Memory B cell (primary cell): ENCODE results near the gene GGT1.
"Not testable (repeated sequence)": the region's sequence is repeated elsewhere in the genome, so short reads cannot be mapped to it uniquely, and the experiment has no call there.

Source experiments
- ATAC-seq: fragments of 150-1000 bp; cut with Tn5 transposase; 2 replicates; pipeline ENCODE4 v1.10.0; 2021; ENCODE audit warnings: low read depth, mild to moderate bottlenecking, moderate library complexity
- DNase-seq, 2 donors: peaks; one replicate each; pipeline ENCODE4 v3.0.0; 2022; ENCODE audit warnings: low spot score in 2 of 2
- H3K27ac Mint-ChIP-seq: one replicate; pipeline ENCODE4 v1.8.0; 2022; ENCODE audit warnings: mild to moderate bottlenecking, moderate library complexity, mixed read lengths
- H3K27me3 Mint-ChIP-seq: one replicate; pipeline ENCODE4 v1.8.0; 2022; ENCODE audit warnings: mixed read lengths
- H3K36me3 Mint-ChIP-seq: one replicate; pipeline ENCODE4 v1.8.0; 2022; ENCODE audit warnings: mild to moderate bottlenecking, mixed read lengths
- H3K4me1 Mint-ChIP-seq: one replicate; pipeline ENCODE4 v1.8.0; 2022; ENCODE audit warnings: mixed read lengths
- H3K4me3 Mint-ChIP-seq: one replicate; pipeline ENCODE4 v1.8.0; 2022; ENCODE audit warnings: mild to moderate bottlenecking, moderate library complexity, mixed read lengths
- H3K9me3 Mint-ChIP-seq: one replicate; pipeline ENCODE4 v1.8.0; 2022; ENCODE audit warnings: mixed read lengths

Gene GGT1

GRCh38 chr22:24588757-24589481 is 14.1 kb upstream of the GGT1 start:
- Mint-ChIP-seq H3K9me3 (no peaks in the 10 kb centered on the region), H3K27ac (no peak overlapping the region), H3K36me3 (no peaks in the 10 kb centered on the region), H3K4me3 (no peak overlapping the region), H3K4me1 (peaks cover 2% of the 10 kb centered on the region), H3K27me3 (no peaks in the 10 kb centered on the region)
- ATAC-seq (no peak), DNase-seq (no peak)

GRCh38 chr22:24589518-24590030 is 13.4 kb upstream of the GGT1 start:
- peaks cover 2% of the 10 kb centered on the region for H3K4me1 Mint-ChIP-seq
- H3K9me3 Mint-ChIP-seq, result no peaks in the 10 kb centered on the region
- no peak for ATAC-seq
- no peaks in the 10 kb centered on the region for H3K27me3 Mint-ChIP-seq
- no peak overlapping the region for H3K4me3 Mint-ChIP-seq
- H3K36me3 Mint-ChIP-seq, result no peaks in the 10 kb centered on the region
- no peak overlapping the region for H3K27ac Mint-ChIP-seq
- DNase-seq, result no peak

GRCh38 chr22:24590596-24591173 is 12.3 kb upstream of the GGT1 start:
- ATAC-seq (no peak), DNase-seq (no peak)
- Mint-ChIP-seq H3K4me1 (peaks cover 2% of the 10 kb centered on the region), H3K27me3 (no peaks in the 10 kb centered on the region), H3K4me3 (no peak overlapping the region), H3K9me3 (no peaks in the 10 kb centered on the region), H3K36me3 (no peaks in the 10 kb centered on the region), H3K27ac (no peak overlapping the region)

GRCh38 chr22:24591286-24591830 is 11.6 kb upstream of the GGT1 start:
- DNase-seq, result no peak
- Mint-ChIP-seq H3K4me1 (peaks cover 2% of the 10 kb centered on the region), H3K9me3 (no peaks in the 10 kb centered on the region), H3K27ac (no peak overlapping the region), H3K36me3 (no peaks in the 10 kb centered on the region), H3K4me3 (no peak overlapping the region), H3K27me3 (no peaks in the 10 kb centered on the region)
- ATAC-seq, result no peak

- Mint-ChIP-seq H3K9me3 (no peaks in the 10 kb centered on the region), H3K27ac (no peak overlapping the region)
Measured at GRCh38 chr22:24592058-24592850, 10.7 kb upstream of the GGT1 start.

GRCh38 chr22:24592851-24593558 is 10.0 kb upstream of the GGT1 start, which contains the start of gene LRRC75B:
TSS of gene LRRC75B (minus strand) at chr22:24593073. CDS start at chr22:24593039, 34 bp downstream.
- peak; percentile 75 for ATAC-seq
- no peaks in the 10 kb centered on the region for H3K27me3 Mint-ChIP-seq
- DNase-seq, result peak in 1 of 2 donors; percentile 32
- H3K4me1 Mint-ChIP-seq, result peaks cover 2% of the 10 kb centered on the region
- H3K4me3 Mint-ChIP-seq, result peak within 1 kb of the TSS; percentile 82
- no peaks in the 10 kb centered on the region for H3K36me3 Mint-ChIP-seq
- H3K27ac Mint-ChIP-seq, result no peak within 1 kb of the TSS
- no peaks in the 10 kb centered on the region for H3K9me3 Mint-ChIP-seq

More at GRCh38 chr22:24592058-24592850, 10.7 kb upstream of the GGT1 start:
- DNase-seq, result no peak
- ATAC-seq, result peak; percentile 47
- H3K4me3 Mint-ChIP-seq, result peak overlapping the region; percentile 82
- H3K36me3 Mint-ChIP-seq, result no peaks in the 10 kb centered on the region
- no peaks in the 10 kb centered on the region for H3K27me3 Mint-ChIP-seq
- peaks cover 2% of the 10 kb centered on the region for H3K4me1 Mint-ChIP-seq

GRCh38 chr22:24593559-24593835 is 9.5 kb upstream of the GGT1 start:
- H3K27me3 Mint-ChIP-seq, H3K36me3 Mint-ChIP-seq, H3K9me3 Mint-ChIP-seq, DNase-seq, H3K4me1 Mint-ChIP-seq, ATAC-seq, H3K27ac Mint-ChIP-seq: not testable (repeated sequence)
- H3K4me3 Mint-ChIP-seq, result peak overlapping the region; percentile 71

- DNase-seq (no peak), ATAC-seq (no peak)
- peak overlapping the region; percentile 5 for H3K4me3 Mint-ChIP-seq
- H3K36me3 Mint-ChIP-seq, result no peaks in the 10 kb centered on the region
- H3K27ac Mint-ChIP-seq, result no peak overlapping the region
- no peaks in the 10 kb centered on the region for H3K9me3 Mint-ChIP-seq
- peaks cover 2% of the 10 kb centered on the region for H3K4me1 Mint-ChIP-seq
- H3K27me3 Mint-ChIP-seq, result no peaks in the 10 kb centered on the region
Measured at GRCh38 chr22:24593836-24594568, 9.0 kb upstream of the GGT1 start.

GRCh38 chr22:24594569-24595120 is 8.3 kb upstream of the GGT1 start:
- Mint-ChIP-seq H3K27me3 (no peaks in the 10 kb centered on the region), H3K9me3 (no peaks in the 10 kb centered on the region), H3K4me1 (peaks cover 2% of the 10 kb centered on the region), H3K27ac (no peak overlapping the region), H3K4me3 (no peak overlapping the region), H3K36me3 (no peaks in the 10 kb centered on the region)
- DNase-seq (no peak), ATAC-seq (no peak)

- H3K4me1 Mint-ChIP-seq, result peaks cover 2% of the 10 kb centered on the region
- no peak overlapping the region for H3K4me3 Mint-ChIP-seq
- DNase-seq, result no peak
- no peaks in the 10 kb centered on the region for H3K36me3 Mint-ChIP-seq
- no peak overlapping the region for H3K27ac Mint-ChIP-seq
- no peaks in the 10 kb centered on the region for H3K9me3 Mint-ChIP-seq
- H3K27me3 Mint-ChIP-seq, result no peaks in the 10 kb centered on the region
- no peak for ATAC-seq
Measured at GRCh38 chr22:24595228-24595627, 7.8 kb upstream of the GGT1 start.

- Mint-ChIP-seq H3K9me3 (no peaks in the 10 kb centered on the region), H3K4me3 (no peak overlapping the region), H3K27me3 (no peaks in the 10 kb centered on the region), H3K4me1 (peaks cover 2% of the 10 kb centered on the region), H3K36me3 (no peaks in the 10 kb centered on the region), H3K27ac (no peak overlapping the region)
- DNase-seq, result no peak
- ATAC-seq, result no peak
Measured at GRCh38 chr22:24595863-24596262, 7.1 kb upstream of the GGT1 start.

- H3K4me3 Mint-ChIP-seq, H3K4me1 Mint-ChIP-seq, H3K36me3 Mint-ChIP-seq, DNase-seq, H3K27ac Mint-ChIP-seq, H3K27me3 Mint-ChIP-seq, ATAC-seq, H3K9me3 Mint-ChIP-seq: not testable (repeated sequence)
Measured at GRCh38 chr22:24597076-24597475, 5.9 kb upstream of the GGT1 start.

- ATAC-seq (no peak), DNase-seq (no peak)
- H3K9me3 Mint-ChIP-seq, result no peaks in the 10 kb centered on the region
- H3K27me3 Mint-ChIP-seq, result no peaks in the 10 kb centered on the region
- no peaks in the 10 kb centered on the region for H3K36me3 Mint-ChIP-seq
- H3K4me3 Mint-ChIP-seq, result no peak overlapping the region
- no peak overlapping the region for H3K27ac Mint-ChIP-seq
- peaks cover 3% of the 10 kb centered on the region for H3K4me1 Mint-ChIP-seq
Measured at GRCh38 chr22:24599514-24599913, 3.5 kb upstream of the GGT1 start.
